ENCODE results near the gene C3orf20. TPM values are rescaled to one million over a fixed set of nuclear protein-coding genes. Genes with fewer than 3 reads are reported as not detected.

Gene C3orf20
- 0.21 TPM for total RNA-seq

DNA sequence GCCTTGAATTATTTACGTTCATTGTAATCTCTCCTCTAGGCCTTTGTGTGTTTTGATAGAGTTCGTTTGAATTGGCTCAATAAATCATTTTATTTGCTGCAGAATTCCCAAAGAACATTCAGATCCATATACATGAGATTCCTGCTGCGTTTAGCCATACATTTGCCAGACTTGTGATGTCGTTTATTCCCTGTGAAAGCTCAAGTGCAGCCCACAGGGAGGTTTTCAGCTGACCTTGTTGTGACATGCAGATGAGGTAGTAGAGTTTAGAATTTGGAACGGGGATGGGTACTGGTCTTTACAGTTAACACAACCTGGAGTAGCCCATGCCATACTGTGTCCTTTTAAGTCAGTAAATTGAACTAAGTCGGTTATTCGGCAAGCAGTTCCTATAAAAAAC is at the start of gene C3orf20:
Gene C3orf20 (plus strand): TSS at position 301 of the 400 bp plus-strand sequence. CDS start 7,573 bp downstream, outside the sequence.
- no peak within 1 kb of the TSS for H3K4me3 ChIP-seq (ENCODE audit: low read length)
- no peaks in the 10 kb centered on the region for H3K4me1 ChIP-seq (ENCODE audit: insufficient read depth, low read length)
- peaks cover under 1% of the 10 kb centered on the region for H3K9me3 ChIP-seq (ENCODE audit: low read depth, low read length)
- H3K27me3 ChIP-seq (ENCODE audit: insufficient read depth, low read length): no peaks in the 10 kb centered on the region

DNA sequence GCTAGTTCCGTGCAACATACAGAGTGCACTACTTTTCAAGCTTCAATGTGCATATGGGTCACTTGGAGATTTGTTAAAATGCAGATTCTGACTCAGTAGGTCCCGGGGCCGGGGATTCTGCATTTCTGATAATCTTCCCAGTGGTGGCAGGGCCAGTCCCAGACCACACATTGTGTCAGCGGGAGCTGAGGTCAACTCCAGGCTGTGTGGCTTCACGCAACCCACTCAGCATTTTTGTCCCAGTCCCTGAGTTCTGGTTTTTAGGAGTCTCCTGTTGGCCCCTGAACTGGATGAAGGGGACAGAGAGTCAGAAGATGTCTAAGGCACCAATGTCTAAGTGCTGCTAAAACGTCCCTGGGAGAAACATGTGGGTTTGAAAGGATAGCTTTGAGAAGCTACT is 49.5 kb upstream of the C3orf20 start:
- Histone ChIP-seq H3K4me1 (ENCODE audit: insufficient read depth, low read length) (no peaks in the 10 kb centered on the region), H3K4me3 (ENCODE audit: low read length) (no peak overlapping the region), H3K27me3 (ENCODE audit: insufficient read depth, low read length) (no peaks in the 10 kb centered on the region), H3K9me3 (ENCODE audit: low read depth, low read length) (no peaks in the 10 kb centered on the region)

DNA sequence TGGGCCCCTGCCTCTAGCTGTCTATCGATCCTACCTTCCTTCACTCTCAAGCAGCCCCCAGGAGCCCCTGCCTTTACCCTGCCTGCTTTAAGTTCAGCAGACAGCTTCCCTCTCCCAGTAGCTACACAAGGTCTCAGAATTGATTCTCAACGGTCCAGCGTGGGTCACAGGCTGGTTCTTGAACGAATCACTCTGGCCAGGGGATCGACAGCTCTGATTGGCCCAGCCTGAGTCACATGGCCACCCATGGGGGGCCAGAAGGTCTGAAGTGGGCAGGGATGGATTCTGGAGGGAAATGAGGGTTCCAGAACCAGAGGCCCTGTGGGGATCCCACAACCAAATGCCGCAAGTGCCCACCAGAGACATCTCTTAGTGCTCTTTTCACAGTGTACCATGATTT is 47.1 kb upstream of the C3orf20 start:
- no peaks in the 10 kb centered on the region for H3K9me3 ChIP-seq (ENCODE audit: low read depth, low read length)
- no peaks in the 10 kb centered on the region for H3K27me3 ChIP-seq (ENCODE audit: insufficient read depth, low read length)
- H3K4me1 ChIP-seq (ENCODE audit: insufficient read depth, low read length): no peaks in the 10 kb centered on the region
- no peak overlapping the region for H3K4me3 ChIP-seq (ENCODE audit: low read length)

DNA sequence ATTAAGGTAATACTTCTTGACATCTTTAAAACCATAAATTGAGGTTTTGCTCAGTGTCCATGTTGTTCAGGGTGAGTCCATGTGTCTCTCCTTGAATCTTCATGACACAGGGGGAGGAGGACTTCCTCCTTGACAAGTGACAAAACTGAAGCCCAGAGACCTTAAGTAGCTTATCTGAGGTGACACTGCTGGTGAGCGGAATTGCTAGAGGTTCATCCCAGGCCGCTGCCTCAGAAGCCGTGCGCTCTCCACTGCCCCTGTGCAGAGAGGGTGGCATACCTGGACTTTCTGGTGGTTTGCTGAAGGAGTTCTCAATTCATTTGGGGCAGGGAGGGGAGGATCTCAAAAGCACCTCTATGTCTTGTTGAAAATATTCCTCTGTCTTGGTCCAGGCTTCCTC is 46.5 kb upstream of the C3orf20 start:
- no peaks in the 10 kb centered on the region for H3K4me1 ChIP-seq (ENCODE audit: insufficient read depth, low read length)
- no peak overlapping the region for H3K4me3 ChIP-seq (ENCODE audit: low read length)
- no peaks in the 10 kb centered on the region for H3K27me3 ChIP-seq (ENCODE audit: insufficient read depth, low read length)
- H3K9me3 ChIP-seq (ENCODE audit: low read depth, low read length): no peaks in the 10 kb centered on the region

DNA sequence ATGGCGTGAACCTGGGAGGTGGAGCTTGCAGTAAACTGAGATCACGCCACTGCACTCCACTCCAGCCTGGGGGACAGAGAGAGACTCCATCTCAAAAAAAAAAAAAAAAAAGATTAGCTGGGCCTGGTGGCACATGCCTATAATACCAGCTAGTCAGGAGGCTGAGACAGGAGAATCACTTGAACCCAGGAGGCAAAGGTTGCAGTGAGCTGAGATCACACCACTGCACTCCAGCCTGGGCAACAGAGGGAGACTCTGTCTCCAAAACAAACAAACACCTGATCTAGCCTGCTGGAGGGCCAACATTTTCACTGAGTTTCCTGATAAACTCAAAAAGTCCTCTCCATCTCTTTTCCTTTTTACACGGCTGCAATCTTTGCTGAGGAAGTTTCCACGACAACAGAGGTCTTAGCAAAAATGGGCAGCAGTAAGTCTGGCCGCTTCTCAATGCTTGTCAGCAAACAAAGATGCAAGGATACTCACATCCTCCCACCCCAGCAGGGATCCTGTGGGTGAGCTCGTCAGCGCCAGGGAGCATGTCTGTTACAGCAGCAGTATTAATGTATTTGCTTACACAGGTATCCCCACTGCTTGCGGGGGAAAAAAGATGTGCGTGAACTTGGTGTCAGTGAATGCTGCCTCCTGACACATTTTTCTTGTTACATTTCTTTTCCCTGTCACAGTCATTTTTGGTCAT is 44.4 kb upstream of the C3orf20 start:
- no peaks in the 10 kb centered on the region for H3K4me1 ChIP-seq (ENCODE audit: insufficient read depth, low read length)
- H3K9me3 ChIP-seq (ENCODE audit: low read depth, low read length): no peaks in the 10 kb centered on the region
- H3K27me3 ChIP-seq (ENCODE audit: insufficient read depth, low read length): peaks cover under 1% of the 10 kb centered on the region
- H3K4me3 ChIP-seq (ENCODE audit: low read length): no peak overlapping the region

DNA sequence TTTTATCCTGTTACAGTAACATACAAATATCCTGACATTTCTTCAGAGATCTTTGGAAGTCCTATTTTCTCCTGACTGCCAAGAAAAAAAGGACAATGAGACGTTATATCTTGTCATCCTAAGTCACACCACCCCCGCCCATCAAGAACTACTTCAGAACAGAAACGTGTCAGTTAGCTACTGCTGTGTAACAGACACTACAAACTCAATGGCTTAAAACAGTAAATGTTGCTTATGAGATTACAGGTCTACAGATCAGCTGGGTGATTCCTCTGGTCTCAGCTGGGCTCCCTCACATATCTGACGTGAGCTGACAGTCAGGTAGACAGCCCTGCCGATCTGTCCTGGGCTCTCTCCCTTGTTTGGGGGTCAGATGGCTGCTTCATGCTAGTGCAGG is 43.8 kb upstream of the C3orf20 start:
- Histone ChIP-seq H3K4me3 (ENCODE audit: low read length) (no peak overlapping the region), H3K4me1 (ENCODE audit: insufficient read depth, low read length) (no peaks in the 10 kb centered on the region), H3K27me3 (ENCODE audit: insufficient read depth, low read length) (peaks cover 5% of the 10 kb centered on the region), H3K9me3 (ENCODE audit: low read depth, low read length) (no peaks in the 10 kb centered on the region)

DNA sequence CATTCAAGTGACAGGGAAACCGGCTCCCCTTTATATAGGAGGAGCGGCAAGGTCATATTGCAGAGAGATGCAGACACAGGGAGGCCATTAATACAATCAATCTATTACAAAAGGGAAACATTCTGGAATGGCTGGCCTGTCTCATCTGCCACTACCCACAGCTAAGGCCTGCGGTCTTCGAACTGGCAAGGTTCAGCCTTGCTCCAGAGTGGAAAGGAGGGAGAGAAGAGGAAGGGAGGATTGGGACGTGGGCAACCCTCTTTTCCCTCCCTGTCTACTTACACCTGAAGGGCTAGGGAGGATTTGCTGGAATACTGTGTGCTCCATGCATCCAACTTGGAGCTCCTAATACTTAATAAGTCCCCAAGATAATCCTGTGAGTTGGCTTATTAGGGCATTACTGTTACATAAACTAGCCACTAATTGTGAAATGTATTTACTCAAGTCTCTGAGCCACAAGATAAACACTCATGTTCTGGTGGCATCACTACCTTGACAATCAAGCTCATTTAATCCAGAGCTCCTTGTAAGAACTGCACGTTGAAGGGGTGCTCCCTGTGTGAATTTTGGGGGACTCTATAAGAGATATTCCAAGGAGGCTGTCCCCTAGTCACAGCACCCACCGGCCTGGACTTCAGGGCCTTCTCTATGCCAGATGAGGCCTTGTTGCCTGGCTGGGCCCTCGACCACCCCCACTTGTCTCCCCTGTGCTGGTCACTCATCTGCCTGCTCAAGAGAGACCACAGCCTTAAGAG is 43.1 kb upstream of the C3orf20 start:
- Histone ChIP-seq H3K27me3 (ENCODE audit: insufficient read depth, low read length) (peaks cover 13% of the 10 kb centered on the region), H3K4me3 (ENCODE audit: low read length) (no peak overlapping the region), H3K4me1 (ENCODE audit: insufficient read depth, low read length) (no peaks in the 10 kb centered on the region), H3K9me3 (ENCODE audit: low read depth, low read length) (no peaks in the 10 kb centered on the region)

DNA sequence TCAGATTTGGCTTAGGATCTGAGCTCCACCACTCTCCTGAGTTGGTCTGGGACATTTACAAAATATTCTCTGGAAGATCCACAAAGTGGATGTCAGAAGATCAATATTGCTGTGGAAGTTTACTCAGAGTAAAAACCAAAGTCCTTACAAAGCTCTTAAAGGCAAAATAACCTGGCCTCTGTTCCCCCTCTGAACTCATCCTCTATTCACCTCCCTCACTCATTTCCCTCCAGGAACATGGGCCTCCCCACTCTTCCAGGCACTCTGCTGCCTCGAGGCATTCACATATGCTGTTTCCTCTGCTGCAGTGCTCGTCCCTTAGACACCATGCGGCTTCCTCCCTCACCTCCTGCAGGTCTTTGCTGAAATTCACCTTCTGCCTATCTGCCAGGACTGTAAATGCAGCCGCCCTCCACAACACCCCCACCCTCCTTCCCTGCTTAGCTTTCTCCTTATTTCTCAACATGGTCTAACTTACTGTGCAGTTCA is 42.5 kb upstream of the C3orf20 start:
- Histone ChIP-seq H3K27me3 (ENCODE audit: insufficient read depth, low read length) (peaks cover 18% of the 10 kb centered on the region), H3K4me3 (ENCODE audit: low read length) (no peak overlapping the region), H3K9me3 (ENCODE audit: low read depth, low read length) (no peaks in the 10 kb centered on the region), H3K4me1 (ENCODE audit: insufficient read depth, low read length) (no peaks in the 10 kb centered on the region)

DNA sequence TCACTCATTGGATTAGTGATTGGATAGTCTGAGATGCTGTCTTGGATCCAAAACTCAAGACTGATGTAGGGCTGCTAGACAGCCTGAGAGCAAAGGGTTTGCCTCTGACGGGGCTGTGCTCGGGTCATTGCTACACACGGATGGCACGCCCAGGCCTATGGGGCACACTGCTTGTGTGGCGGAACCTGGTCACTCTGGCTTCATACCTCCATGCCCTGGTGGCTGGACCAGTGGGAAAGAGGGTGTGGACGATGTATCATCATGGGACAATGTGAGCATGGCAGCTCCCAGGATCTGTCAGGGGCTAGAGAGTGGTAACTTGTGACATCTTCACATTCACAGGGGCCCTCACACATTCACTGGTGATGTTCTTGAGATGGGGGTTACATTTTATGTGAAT is 41.5 kb upstream of the C3orf20 start:
- H3K9me3 ChIP-seq (ENCODE audit: low read depth, low read length): no peaks in the 10 kb centered on the region
- H3K27me3 ChIP-seq (ENCODE audit: insufficient read depth, low read length): peaks cover 22% of the 10 kb centered on the region
- no peak overlapping the region for H3K4me3 ChIP-seq (ENCODE audit: low read length)
- H3K4me1 ChIP-seq (ENCODE audit: insufficient read depth, low read length): no peaks in the 10 kb centered on the region

DNA sequence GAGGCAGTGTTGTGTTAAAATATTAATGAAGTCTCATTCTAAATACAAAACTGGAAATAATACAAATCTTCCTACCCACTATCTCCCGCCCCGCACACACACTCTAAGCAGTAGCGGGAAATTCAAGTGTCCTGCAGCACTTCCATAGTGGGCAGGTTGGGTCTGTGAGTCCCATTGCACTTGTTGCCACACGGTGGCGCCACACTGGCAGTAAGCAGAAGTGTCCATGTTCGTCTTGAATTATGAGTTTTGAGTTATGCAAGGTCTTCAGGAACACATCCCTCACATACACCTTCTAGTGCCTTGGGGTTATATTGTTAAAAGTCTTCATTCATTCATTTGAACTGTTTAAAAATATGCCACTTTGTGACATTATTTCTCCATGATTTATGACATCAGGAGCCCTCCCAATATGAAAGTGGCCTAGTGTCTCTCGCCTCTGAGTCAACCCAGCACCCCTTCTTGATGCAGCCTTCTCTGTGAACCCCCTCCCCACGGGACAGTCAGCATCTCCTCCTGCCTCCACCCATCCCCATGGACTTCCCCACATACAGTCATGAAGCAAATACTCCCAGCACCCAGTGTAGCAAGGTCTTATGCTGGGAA is 41.0 kb upstream of the C3orf20 start:
- no peaks in the 10 kb centered on the region for H3K9me3 ChIP-seq (ENCODE audit: low read depth, low read length)
- no peak overlapping the region for H3K4me3 ChIP-seq (ENCODE audit: low read length)
- H3K27me3 ChIP-seq (ENCODE audit: insufficient read depth, low read length): peaks cover 27% of the 10 kb centered on the region
- H3K4me1 ChIP-seq (ENCODE audit: insufficient read depth, low read length): no peaks in the 10 kb centered on the region

DNA sequence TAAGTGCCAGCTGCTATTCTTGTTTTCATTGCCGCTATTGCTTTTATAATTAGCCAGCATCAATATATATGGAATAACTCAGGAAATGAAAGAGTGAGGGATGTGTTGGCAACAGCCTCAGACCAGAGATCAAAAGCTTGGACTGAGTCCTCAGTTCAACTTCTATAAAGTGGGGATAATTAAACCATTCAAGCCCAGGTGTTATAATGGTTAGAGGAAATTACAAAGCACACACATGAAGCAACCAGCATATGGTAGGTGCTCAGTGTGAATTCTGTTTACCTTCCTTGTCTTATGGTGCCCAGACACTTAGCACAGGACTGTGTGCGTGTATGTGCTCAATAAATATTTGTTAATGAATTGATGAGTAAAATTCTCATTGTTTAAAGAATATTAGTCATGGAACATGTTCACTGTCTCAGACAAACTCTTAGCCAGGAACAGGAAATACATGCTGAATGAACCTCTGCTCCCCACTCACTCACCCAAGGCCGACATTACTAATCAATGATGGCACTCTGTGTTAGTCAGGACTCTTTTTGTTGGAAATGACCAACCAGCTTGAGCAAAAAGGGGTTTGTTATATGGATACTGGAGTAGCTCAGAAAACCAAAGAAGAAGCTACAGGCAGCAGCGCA is 40.1 kb upstream of the C3orf20 start:
- H3K27me3 ChIP-seq (ENCODE audit: insufficient read depth, low read length): peaks cover 31% of the 10 kb centered on the region

DNA sequence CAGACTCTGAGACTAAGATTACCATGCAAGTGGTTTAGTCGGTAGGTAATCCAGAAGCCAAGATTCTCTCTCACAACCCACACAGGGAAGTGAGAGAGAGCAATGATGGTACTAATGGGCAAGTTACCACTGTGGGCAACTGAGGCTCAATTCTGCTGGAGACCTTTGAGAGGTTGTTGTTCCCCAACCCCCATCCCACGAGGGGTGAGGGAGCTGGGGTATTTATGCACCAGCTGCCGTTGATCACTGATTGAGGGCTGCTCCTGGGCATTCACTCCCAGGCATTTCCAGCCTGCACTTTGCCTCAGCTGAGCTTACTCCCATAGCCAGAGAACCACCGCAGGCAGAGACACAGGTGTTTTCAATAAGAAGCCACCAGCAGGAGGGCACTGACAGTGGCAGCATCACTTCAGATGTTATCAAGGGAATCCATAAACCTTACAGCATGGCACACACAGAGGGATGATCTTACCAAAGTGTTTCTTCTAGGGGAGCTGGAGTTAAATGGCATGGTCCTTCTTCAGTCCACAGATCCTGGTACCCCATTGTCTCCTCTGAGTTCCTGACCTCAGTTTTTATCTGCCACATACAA is 38.3 kb upstream of the C3orf20 start:
- Histone ChIP-seq H3K4me3 (ENCODE audit: low read length) (no peak overlapping the region), H3K27me3 (ENCODE audit: insufficient read depth, low read length) (peaks cover 34% of the 10 kb centered on the region), H3K4me1 (ENCODE audit: insufficient read depth, low read length) (no peaks in the 10 kb centered on the region), H3K9me3 (ENCODE audit: low read depth, low read length) (no peaks in the 10 kb centered on the region)

More for the DNA sequence above, 40.1 kb upstream of the C3orf20 start:
- no peaks in the 10 kb centered on the region for H3K9me3 ChIP-seq (ENCODE audit: low read depth, low read length)
- no peaks in the 10 kb centered on the region for H3K4me1 ChIP-seq (ENCODE audit: insufficient read depth, low read length)
- no peak overlapping the region for H3K4me3 ChIP-seq (ENCODE audit: low read length)

DNA sequence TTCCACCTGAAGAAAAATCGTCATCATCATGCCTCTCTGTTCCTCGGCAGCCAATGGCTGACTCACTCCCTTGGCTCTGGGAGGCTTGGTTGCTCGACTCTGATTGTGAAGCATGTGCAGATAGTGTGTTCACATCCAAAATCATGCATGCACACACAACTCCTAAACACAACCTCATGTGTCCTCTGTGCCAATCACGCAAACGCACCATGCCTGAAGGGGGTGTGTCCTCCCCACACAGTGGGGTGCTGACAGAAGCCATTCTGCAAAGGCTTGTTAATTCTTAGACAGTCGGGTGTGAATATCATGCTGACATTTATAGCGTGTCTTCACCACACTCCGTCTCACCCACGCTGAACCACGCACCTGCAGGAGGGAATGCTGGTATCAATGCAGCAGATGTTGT is 34.8 kb upstream of the C3orf20 start:
- Histone ChIP-seq H3K27me3 (ENCODE audit: insufficient read depth, low read length) (peaks cover 34% of the 10 kb centered on the region), H3K9me3 (ENCODE audit: low read depth, low read length) (no peaks in the 10 kb centered on the region), H3K4me3 (ENCODE audit: low read length) (no peak overlapping the region), H3K4me1 (ENCODE audit: insufficient read depth, low read length) (no peaks in the 10 kb centered on the region)

DNA sequence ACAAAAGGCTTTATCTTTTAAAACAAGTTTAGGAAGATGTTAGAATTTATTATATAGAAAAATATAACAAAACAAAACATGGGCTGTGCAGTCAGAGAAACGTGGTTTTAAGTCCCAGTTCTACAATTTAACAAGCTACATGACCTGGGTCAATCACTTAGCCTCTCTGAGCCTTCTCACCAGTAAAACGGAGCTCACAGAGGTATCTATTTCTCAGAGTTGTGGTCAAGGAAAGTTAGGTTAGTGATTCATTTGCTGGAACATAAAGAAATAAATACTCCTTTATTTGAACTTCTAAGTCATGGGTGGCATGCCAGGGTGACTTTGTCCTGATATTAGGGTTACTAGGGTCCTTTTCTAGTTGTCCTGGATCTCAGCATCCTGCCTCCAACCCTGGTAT is 34.2 kb upstream of the C3orf20 start:
- Histone ChIP-seq H3K4me1 (ENCODE audit: insufficient read depth, low read length) (no peaks in the 10 kb centered on the region), H3K27me3 (ENCODE audit: insufficient read depth, low read length) (peaks cover 32% of the 10 kb centered on the region), H3K4me3 (ENCODE audit: low read length) (no peak overlapping the region), H3K9me3 (ENCODE audit: low read depth, low read length) (no peaks in the 10 kb centered on the region)

DNA sequence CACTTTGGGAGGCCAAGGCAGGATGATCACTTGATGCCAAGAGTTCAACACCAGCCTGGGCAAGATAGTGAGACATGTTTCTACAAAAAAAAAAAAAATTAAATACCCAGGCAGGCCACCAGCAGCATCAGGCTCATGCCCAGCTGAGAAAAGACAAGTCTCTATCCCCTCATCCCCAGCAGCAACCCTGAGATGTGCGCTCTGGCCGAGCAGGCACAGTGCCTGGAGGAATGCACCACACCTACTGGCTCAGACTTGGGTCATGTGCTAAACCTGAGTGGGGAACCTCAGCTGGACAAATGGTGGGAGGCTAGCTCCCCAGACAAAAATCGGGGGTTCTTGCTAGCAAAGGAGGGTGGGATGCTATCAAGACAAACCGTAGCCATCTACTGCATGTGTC is 33.6 kb upstream of the C3orf20 start:
- no peak overlapping the region for H3K4me3 ChIP-seq (ENCODE audit: low read length)
- H3K4me1 ChIP-seq (ENCODE audit: insufficient read depth, low read length): no peaks in the 10 kb centered on the region
- no peaks in the 10 kb centered on the region for H3K9me3 ChIP-seq (ENCODE audit: low read depth, low read length)
- peaks cover 27% of the 10 kb centered on the region for H3K27me3 ChIP-seq (ENCODE audit: insufficient read depth, low read length)

All from mononuclear cell (primary cell).